Activated CD4-positive, alpha-beta T cell treated with anti-CD3 and anti-CD28 coated beads for 24 hours (primary cell): Measurements from ENCODE around the gene VWA3A.
"Not testable (repeated sequence)": the region's sequence is repeated elsewhere in the genome, so short reads cannot be mapped to it uniquely, and the experiment has no call there.

Experiments used
- DNase-seq, 2 donors: peaks; one replicate each; pipeline ENCODE4 v3.0.0-alpha.2; 2020; ENCODE audit warnings: low read depth in 2 of 2

The VWA3A gene

DNA sequence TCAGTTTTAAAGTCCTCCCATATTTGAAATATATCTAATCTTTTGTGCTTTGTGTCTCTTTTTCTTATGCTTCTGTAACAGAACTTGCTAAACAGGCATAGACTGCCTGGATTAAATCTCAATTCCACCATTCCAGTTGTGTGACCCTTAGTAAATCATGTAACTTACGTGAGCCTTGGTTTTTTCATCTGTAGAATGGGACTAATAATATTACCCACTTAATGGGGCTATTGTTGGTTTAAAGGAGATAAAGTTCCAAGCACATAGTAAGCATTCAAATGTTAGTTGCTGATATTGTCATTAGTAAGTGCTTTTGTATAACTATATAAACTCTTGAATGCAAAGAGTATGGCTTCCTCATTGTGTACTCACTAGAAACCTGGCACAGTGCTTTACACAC, 5.9 kb upstream of the VWA3A start:
- DNase-seq, result no peak

GRCh38 chr16:22088642-22089041, 3.7 kb upstream of the VWA3A start:
- DNase-seq, result no peak

- DNase-seq, result no peak
Observed at GRCh38 chr16:22089910-22090309, 2.4 kb upstream of the VWA3A start.

GRCh38 chr16:22091721-22092120, 620 bp upstream of the VWA3A start:
- no peak for DNase-seq

- no peak for DNase-seq
Observed at GRCh38 chr16:22093331-22093730, 990 bp downstream of the VWA3A start.

GRCh38 chr16:22093996-22094395, 1.7 kb downstream of the VWA3A start:
- DNase-seq, result no peak

GRCh38 chr16:22098405-22099255, 6.3 kb downstream of the VWA3A start:
- DNase-seq, result no peak

GRCh38 chr16:22099256-22099975, 7.1 kb downstream of the VWA3A start:
- DNase-seq, result no peak

DNA sequence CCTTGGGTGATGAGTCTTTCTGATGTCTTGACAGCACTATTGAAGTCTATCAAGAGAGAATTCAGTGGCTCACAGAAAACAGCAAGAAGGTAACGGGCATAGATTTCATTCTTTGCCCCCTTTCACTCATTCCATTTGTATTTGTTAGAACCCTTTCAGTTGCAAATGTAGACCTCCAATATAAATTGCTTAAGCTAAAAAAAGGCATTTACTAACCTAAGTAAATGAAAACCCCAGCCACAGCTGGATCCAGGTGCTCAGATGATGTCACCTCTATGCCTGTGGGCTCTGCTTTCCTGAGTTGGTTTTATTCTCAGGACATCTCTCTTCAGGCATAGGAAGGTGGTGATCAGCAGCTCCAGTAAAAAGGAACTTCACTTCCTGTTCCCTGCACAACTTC, 11.1 kb downstream of the VWA3A start:
- no peak for DNase-seq

DNA sequence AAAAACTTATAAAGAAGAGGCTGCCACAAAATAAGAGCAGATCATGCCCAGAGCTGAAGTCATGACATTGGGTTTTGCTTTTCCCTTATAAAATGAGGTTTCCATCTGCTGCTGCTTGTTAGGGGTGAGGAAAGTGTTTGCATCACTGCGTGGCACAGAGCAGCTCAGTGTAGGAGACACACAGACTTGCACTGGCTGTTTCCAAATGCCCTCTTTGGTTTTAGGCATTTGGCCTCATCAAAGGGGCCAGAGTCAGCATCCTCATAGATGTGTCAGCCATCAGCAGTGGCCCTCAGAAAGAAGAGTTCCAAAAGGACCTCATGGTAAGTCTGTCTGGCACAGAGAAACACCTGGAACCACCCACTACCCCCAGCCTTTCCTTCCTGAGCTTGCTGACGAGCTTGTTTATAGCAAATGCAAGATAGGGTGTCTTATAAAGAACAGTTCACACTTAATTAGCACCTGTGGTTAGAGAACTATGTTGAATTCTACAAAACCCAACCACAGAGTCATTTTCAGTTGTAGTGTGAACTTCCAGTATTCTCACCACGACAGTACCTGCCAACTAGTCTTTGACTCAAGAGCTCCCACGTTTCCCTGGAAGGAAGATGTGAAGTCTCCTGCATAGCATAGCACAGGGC, 17.0 kb downstream of the VWA3A start:
- no peak for DNase-seq

DNA sequence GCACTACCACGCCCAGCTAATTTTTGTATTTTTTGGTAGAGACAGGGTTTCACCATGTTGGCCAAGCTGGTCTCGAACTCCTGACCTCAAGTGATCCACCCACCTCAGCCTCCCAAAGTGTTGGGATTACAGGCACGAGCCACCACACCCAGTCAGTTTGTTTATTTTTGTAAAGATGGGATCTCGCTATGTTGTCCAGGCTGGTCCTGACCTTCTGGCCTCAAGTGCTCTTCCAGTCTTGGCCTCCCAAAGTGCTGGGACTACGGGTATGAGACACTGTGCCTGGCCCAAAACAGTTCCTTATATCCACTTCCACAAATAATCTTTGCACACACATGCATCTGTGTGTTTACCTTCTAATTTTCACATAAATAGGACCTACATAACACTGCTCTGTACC, 19.3 kb downstream of the VWA3A start:
- not testable (repeated sequence) for DNase-seq

- DNase-seq, result no peak
Observed at GRCh38 chr16:22116095-22116700, 23.9 kb downstream of the VWA3A start.

- DNase-seq, result no peak
Observed at GRCh38 chr16:22117609-22118008, 25.3 kb downstream of the VWA3A start.

DNA sequence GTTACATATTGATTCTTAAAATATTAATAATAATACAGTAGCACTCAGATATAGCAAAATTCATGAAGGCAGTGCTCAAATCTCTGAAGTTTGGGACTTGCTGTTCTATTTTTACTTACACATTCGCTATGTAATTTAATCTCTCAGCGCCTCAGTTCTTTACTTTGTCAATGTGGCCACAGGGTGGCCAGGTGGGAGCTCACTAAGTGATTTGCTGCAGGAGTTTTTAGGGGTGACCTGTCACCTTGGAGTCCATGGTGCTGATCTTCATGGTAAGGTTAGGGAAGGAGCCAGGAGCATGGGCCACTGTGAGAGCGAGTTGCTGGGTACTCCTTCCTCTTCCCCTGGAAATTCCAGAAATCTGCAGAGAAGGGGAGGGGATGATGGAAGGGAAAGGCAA, 28.1 kb downstream of the VWA3A start:
- DNase-seq, result no peak

GRCh38 chr16:22122239-22122638, 29.9 kb downstream of the VWA3A start:
- DNase-seq, result no peak

DNA sequence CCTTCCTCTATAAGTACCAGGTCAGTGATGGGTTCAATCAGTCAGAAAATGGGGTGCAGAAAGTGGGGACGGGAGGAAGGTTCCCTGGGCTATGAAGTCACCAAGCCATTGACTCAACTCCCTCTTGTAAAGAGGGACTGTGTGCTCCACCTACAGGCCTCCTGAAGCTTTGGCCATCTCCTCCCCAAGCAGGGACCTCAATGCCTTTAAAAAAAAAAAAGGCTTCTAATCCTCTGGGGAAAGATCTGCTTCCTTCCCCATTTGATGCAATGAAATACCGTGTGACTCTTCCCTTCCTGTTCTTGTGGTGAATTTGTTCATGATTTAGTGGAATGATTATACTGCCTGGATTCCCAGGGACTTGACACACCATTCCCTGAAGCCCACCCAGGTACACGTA, 30.8 kb downstream of the VWA3A start:
- no peak for DNase-seq

DNA sequence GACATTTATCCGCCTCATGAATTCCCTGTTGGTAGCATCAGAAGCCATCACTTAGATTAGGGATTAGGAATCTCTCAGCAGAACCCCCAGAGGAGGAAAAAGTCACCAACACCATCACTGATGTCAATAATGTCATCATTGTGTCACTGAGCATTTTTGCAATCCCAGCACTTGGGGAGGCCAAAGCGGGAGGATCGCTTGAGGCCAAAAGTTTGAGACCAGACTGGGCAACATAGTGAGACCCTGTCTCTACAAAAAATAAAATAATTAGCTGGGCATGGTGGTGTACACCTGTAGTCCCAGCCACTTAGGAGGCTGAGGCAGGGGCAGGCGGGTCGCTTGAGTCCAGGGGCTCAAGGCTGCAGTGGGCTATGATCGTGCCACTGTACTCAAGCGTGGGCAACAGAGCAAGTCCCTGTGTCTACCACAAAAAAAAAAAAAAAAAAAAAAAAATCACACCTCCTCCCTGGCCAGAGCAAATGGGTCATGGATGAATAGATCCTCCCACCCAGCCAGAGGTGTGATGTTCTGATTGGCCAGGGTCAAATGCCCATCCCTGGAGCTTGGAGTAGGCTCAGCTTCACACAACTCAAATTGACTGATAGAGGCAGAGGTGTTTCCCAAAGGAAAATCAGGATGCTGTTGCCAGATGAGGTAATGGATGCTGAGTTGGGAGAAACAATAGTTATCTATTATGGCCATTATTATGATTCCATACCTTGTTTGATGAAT, 31.6 kb downstream of the VWA3A start:
- no peak for DNase-seq

DNA sequence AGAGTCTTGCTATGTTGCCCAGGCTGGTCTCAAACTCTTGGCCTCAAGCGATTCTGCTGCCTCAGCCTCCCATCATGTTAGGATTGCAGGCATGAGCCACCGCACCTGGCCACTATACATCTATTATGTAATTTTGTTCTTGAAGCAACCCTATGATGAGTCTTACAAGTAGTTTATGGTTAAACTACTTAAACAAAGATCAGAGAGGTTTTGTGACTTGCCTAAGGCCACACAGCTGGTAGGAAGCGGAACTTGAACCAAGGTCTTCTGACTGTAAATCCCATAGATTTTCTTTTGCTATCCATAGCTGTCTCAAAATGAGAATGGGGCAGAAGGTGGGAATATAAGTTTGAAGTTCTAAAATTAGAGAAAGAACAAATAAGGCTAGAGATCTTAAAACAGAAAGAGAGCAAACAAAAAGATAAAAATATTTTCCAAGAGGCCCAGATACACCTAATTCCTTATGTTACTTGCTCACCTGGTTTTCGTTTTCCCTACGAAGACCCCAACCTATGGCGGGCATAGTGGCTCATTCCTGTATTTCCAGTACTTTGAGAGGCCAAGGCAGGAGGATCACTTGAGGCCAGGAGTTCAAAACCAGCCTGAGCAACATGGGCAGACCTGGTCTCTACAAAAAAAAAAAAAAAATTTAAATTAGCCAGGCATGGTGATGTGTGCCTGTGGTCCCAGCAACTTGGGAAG, 32.4 kb downstream of the VWA3A start:
- no peak for DNase-seq

DNA sequence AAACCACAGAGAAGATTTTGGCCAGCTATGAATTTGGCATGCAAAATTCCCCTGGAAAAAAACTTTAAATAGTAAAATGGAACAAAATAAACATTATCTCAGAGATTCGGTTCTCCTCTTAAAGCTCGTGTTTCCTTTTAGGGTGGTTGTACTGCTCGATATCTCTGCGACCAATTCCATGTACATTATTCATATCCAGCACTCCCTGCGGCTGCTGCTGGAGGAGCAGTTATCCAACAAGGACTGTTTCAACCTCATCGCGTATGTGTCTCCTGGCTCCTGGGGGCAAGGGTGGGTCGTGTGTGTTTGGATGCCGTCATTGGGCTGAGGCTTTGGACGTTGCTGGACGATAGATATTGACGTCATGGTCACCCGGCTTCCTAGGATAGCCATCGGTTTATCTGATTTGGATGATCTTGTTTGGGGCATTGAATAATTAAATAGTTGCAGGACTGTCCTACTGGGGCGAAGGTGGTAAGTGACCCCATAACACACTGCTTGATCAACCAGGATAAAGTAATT, 33.8 kb downstream of the VWA3A start:
- no peak for DNase-seq

- DNase-seq, result not testable (repeated sequence)
Observed at GRCh38 chr16:22128537-22128936, 36.2 kb downstream of the VWA3A start.

GRCh38 chr16:22130528-22130927, 38.2 kb downstream of the VWA3A start:
- DNase-seq, result no peak
